Nephron progenitor cell (in vitro differentiated cells): ENCODE data around the gene DCAF10.

Source experiments
- DNase-seq: peaks from one replicate; pipeline ENCODE4 v3.0.0; 2021
- H3K27ac Mint-ChIP-seq: 2 replicates; pipeline ENCODE4 v1.8.0; 2021; ENCODE audit warnings: mild to moderate bottlenecking, moderate library complexity, mixed read lengths
- H3K27me3 Mint-ChIP-seq: 2 replicates; pipeline ENCODE4 v1.8.0; 2021; ENCODE audit warnings: mild to moderate bottlenecking, low read depth, mixed read lengths; ENCODE audit not compliant: poor library complexity
- H3K36me3 Mint-ChIP-seq: 2 replicates; pipeline ENCODE4 v1.8.0; 2021; ENCODE audit warnings: low read depth, mixed read lengths
- H3K4me1 Mint-ChIP-seq: 2 replicates; pipeline ENCODE4 v1.8.0; 2021; ENCODE audit warnings: mixed read lengths
- H3K4me3 Mint-ChIP-seq: 2 replicates; pipeline ENCODE4 v1.8.0; 2021; ENCODE audit warnings: mild to moderate bottlenecking, moderate library complexity, mixed read lengths
- H3K9me3 Mint-ChIP-seq: 2 replicates; pipeline ENCODE4 v1.8.0; 2021; ENCODE audit warnings: mild to moderate bottlenecking, moderate library complexity, mixed read lengths
- TF ChIP-seq, protein P1 (sequence below): fragments of 200-600 bp; sonication (generic); IDR thresholded peaks from 2 replicates; pipeline ENCODE4 v1.5.0; 2021; ENCODE audit warnings: antibody characterized with exemption

DCAF10 gene

DNA sequence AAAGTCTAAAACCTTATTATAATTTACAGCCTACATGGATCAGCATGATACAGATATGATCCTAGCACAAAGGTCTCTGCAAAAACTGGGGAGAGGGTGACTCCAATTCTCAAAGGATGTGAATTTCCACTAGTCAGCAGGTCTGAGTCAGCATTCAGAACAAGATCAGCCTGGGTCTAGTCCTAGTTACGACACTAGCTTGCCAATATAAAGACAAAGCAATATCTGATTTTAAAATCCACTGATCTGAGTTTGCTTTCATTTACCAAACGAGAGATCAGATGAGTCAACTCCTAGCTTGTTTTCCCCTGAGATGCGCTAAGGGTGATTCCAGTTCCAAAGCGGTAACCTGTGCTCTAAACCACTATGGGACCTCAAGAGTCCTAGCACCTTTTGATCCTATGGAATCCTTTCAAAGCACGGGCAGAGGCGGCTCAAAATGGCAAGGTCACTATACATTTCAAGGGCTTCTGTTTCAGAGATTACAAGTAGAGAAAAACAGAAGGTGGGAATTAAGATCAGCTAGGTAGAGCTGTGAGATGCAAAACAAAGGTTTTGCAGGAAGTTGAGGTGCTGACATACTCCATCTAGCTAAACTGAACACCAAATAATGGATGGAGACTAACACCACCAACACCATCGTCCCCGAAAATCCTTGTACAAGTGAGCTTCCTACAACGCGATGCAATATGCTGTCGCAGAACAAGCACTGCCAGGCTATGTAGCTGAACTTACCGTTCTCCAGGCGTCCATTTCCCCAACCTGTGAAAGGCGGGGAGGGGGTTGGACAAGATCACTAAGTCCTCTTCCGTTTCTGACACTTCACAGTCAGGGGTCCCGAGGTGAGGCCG is 102.4 kb downstream of the DCAF10 start:
- Mint-ChIP-seq H3K4me1 (peaks cover 39% of the 10 kb centered on the region), H3K36me3 (peaks cover 13% of the 10 kb centered on the region), H3K4me3 (peak overlapping the region; percentile 90), H3K9me3 (no peaks in the 10 kb centered on the region), H3K27ac (peak overlapping the region; percentile 45), H3K27me3 (peaks cover 8% of the 10 kb centered on the region)
- no peak for DNase-seq
- TF ChIP-seq, protein P1, sequence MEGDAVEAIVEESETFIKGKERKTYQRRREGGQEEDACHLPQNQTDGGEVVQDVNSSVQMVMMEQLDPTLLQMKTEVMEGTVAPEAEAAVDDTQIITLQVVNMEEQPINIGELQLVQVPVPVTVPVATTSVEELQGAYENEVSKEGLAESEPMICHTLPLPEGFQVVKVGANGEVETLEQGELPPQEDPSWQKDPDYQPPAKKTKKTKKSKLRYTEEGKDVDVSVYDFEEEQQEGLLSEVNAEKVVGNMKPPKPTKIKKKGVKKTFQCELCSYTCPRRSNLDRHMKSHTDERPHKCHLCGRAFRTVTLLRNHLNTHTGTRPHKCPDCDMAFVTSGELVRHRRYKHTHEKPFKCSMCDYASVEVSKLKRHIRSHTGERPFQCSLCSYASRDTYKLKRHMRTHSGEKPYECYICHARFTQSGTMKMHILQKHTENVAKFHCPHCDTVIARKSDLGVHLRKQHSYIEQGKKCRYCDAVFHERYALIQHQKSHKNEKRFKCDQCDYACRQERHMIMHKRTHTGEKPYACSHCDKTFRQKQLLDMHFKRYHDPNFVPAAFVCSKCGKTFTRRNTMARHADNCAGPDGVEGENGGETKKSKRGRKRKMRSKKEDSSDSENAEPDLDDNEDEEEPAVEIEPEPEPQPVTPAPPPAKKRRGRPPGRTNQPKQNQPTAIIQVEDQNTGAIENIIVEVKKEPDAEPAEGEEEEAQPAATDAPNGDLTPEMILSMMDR, result no peak

DNA sequence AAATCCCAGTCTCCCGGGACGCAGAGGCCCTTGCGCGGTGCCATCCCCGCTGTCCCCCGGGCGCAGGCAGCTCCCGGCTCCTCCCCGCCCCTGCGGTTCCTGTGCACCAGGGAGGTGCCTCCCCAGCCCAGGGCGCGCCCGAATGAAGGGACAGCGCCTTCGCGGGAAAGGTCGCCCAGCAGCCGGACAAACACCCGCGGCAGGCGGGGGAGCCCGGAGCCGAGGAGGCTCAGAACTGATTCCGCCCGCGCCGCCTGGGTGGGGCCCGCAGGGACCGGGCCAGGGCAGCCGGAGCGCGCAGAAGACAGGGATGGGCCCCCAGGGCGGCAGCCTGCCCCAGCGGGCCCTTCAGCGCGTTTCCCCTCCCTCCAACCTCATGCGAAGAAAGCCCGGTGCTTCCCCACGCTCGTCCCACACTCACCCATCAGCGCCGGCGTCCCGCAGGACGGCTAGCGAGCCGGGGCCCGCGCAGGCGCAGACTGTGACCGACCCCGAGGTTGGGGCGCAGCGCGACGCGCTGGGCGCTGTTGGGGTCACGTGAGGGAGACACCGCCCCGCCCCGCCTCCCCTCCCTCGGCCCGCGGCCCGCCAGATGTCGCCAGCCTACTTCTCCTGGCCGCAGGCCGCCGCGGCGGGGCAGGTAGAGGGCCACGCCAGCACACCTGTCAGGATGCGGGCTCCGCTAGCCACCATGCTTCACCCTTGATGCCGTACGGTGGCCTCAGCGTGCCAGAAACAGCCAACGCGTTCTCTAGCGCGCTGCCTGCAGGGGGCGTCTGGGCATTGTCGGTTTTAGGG is 103.2 kb downstream of the DCAF10 start, which contains the start of gene SLC25A51:
SLC25A51 (minus strand) TSS at position 481 of the 798 bp plus-strand sequence. CDS start 15,577 bp downstream, outside the sequence.
- TF ChIP-seq, protein P1, result peak; percentile 76
- H3K4me1 Mint-ChIP-seq, result peaks cover 39% of the 10 kb centered on the region
- peak within 1 kb of the TSS; percentile 90 for H3K4me3 Mint-ChIP-seq
- DNase-seq, result peak; percentile 95
- peak within 1 kb of the TSS; percentile 45 for H3K27ac Mint-ChIP-seq
- H3K27me3 Mint-ChIP-seq, result peaks cover 8% of the 10 kb centered on the region
- peaks cover 10% of the 10 kb centered on the region for H3K36me3 Mint-ChIP-seq
- H3K9me3 Mint-ChIP-seq, result no peaks in the 10 kb centered on the region

DNA sequence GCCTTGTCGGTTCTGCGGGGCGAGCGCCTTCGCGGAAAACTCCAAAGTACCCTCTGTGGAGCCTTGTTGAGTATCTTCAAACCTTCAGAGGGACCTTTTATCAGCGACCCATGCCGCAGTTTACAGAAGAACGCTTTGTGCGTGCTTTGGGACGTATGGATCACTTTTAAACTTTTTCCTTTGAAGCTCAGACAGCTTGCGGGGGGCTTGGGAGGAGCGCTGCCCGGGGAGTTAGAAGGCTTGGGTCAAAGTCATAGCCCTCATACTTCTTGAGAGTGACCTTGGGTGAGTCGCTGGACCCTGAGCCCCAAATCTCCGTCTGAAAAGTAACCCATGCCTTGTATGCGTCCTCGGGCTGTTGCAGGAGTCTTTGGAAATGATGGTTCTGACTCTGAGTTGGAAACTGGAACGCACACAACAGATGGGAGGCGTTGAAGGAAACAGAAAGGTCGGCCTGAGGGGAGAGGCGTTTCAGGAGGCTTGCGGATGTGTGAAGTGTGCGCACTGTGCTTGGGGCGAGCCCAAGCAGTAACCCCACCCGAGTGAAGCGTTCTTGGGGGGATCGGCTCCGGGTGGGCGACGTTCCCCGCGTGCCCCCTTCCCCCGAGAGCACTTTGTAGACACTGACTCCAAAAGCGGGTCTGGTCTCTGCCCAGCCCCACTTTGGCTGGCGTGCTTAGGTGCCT is 104.0 kb downstream of the DCAF10 start:
- Mint-ChIP-seq H3K4me3 (peak overlapping the region; percentile 90), H3K27ac (peak overlapping the region; percentile 45), H3K36me3 (peaks cover 5% of the 10 kb centered on the region), H3K9me3 (no peaks in the 10 kb centered on the region), H3K27me3 (peaks cover 8% of the 10 kb centered on the region), H3K4me1 (peaks cover 39% of the 10 kb centered on the region)
- TF ChIP-seq, protein P1, result no peak
- no peak for DNase-seq

DNA sequence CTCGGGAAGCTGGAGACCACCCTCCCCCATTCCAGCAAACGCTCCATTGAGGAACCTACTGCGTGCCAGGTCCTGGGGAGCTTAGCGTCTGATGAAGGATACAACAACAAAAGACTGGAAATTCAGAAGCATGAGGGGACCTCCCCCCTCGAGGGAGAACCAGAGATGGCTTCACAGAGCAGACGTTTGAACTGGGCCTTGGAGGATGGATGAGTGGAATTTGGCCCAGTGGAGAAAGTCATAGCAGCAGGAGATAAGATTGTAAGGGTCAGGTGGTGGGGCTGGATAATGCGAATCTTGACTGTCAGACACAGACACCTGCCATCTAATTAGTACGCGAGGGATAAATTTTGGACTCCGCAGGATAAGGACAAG is 104.5 kb downstream of the DCAF10 start:
- Mint-ChIP-seq H3K9me3 (no peaks in the 10 kb centered on the region), H3K4me1 (peaks cover 39% of the 10 kb centered on the region), H3K4me3 (no peak overlapping the region), H3K36me3 (peaks cover 5% of the 10 kb centered on the region), H3K27me3 (peaks cover 8% of the 10 kb centered on the region), H3K27ac (no peak overlapping the region)
- TF ChIP-seq, protein P1, result no peak
- no peak for DNase-seq

DNA sequence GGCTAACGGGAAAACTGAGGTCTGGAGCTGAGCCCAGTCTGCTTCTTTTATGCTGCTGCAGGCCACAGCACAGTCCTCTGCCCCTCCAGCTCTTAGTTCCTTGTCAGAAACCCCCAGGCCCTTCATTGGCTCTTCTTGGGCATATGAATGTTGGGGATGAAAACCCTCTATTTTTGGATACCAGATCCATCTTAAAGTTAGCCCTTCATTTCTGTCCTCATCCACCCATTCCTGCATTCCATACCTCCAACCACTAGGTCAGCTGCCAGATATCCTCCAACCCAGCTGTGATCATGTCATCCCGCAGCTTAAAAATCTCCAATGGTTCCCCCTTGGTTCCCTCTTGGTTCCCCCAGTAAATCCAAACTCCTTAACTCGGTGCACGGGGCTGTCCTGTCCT is 105.2 kb downstream of the DCAF10 start:
- no peak overlapping the region for H3K27ac Mint-ChIP-seq

More for the DNA sequence above, 105.2 kb downstream of the DCAF10 start:
- peaks cover 2% of the 10 kb centered on the region for H3K36me3 Mint-ChIP-seq
- TF ChIP-seq, protein P1, result no peak
- H3K4me3 Mint-ChIP-seq, result peak overlapping the region; percentile 34
- DNase-seq, result no peak
- no peaks in the 10 kb centered on the region for H3K9me3 Mint-ChIP-seq
- peaks cover 41% of the 10 kb centered on the region for H3K4me1 Mint-ChIP-seq
- peaks cover 8% of the 10 kb centered on the region for H3K27me3 Mint-ChIP-seq
